Endothelial cell of umbilical vein (primary cell): ENCODE data around the gene RASAL2.

Source experiments
- EZH2 ChIP-seq: IDR thresholded peaks from 2 replicates; pipeline ENCODE4 v1.6.1; 2012; ENCODE audit warnings: borderline replicate concordance, low read depth, mild to moderate bottlenecking, moderate library complexity, low read length, inconsistent platforms; ENCODE audit not compliant: severe bottlenecking
- JUN ChIP-seq: IDR thresholded peaks from 2 replicates; pipeline ENCODE4 v1.6.1; 2011; ENCODE audit warnings: borderline replicate concordance, low read depth; ENCODE audit not compliant: insufficient read length, insufficient read depth
- MYC ChIP-seq: IDR thresholded peaks from one replicate; pipeline ENCODE4 v1.6.1; 2011; ENCODE audit warnings: mild to moderate bottlenecking, low read depth, low read length
- POLR2A ChIP-seq: IDR thresholded peaks from 2 replicates; pipeline ENCODE4 v1.6.1; 2012; ENCODE audit warnings: low read depth, mild to moderate bottlenecking, control low read depth, low read length
- POLR2AphosphoS5 ChIP-seq: IDR thresholded peaks from 2 replicates; pipeline ENCODE4 v1.6.1; 2012; ENCODE audit warnings: low read depth, mild to moderate bottlenecking, control low read depth, low read length, moderate library complexity; ENCODE audit not compliant: insufficient read depth
- TF ChIP-seq, protein P1 (sequence below), 2 donors: IDR thresholded peaks; 1 replicate in 1 of 2; 2 replicates in 1 of 2; pipeline ENCODE4 v1.5.1; 2011; ENCODE audit warnings: low read length in 2 of 2, mild to moderate bottlenecking in 2 of 2, moderate library complexity in 2 of 2, control low read depth in 1 of 2, inconsistent platforms in 1 of 2, low read depth in 1 of 2; ENCODE audit not compliant: insufficient read depth in 1 of 2; ENCODE audit errors: extremely low read depth in 1 of 2
- TF ChIP-seq, protein P2 (sequence below): IDR thresholded peaks from 2 replicates; pipeline ENCODE4 v1.6.1; 2011; ENCODE audit not compliant: insufficient read depth, insufficient read length

DNA sequence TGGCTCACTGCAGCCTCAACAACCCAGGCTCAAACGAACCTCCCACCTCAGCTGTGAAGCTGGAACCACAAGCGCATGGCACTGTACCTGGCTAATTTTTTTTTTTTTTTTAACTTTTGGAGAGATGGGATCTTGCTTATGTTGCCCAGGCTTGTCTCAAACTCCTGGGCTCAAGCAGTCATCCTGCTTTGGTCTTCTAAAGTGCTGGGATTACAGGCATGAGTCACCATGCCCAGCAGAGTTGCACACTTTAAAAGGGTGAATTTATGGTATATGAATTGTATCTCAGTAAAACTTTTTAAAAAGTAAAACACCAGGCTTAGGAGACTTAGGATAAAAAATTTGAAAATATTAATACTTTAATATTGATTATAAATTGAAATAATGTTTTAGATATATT is 303.8 kb downstream of the RASAL2 start:
- TF ChIP-seq, protein P1, sequence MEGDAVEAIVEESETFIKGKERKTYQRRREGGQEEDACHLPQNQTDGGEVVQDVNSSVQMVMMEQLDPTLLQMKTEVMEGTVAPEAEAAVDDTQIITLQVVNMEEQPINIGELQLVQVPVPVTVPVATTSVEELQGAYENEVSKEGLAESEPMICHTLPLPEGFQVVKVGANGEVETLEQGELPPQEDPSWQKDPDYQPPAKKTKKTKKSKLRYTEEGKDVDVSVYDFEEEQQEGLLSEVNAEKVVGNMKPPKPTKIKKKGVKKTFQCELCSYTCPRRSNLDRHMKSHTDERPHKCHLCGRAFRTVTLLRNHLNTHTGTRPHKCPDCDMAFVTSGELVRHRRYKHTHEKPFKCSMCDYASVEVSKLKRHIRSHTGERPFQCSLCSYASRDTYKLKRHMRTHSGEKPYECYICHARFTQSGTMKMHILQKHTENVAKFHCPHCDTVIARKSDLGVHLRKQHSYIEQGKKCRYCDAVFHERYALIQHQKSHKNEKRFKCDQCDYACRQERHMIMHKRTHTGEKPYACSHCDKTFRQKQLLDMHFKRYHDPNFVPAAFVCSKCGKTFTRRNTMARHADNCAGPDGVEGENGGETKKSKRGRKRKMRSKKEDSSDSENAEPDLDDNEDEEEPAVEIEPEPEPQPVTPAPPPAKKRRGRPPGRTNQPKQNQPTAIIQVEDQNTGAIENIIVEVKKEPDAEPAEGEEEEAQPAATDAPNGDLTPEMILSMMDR (IDR thresholded peaks at IDR 0.05; ENCODE audit: extremely low read depth in 1 of 2, insufficient read depth in 1 of 2, low read depth in 1 of 2, low read length in 2 of 2) = no peak
- no peak for TF ChIP-seq POLR2A
- TF ChIP-seq JUN = no peak
- no peak for TF ChIP-seq POLR2AphosphoS5
- TF ChIP-seq, protein P2, sequence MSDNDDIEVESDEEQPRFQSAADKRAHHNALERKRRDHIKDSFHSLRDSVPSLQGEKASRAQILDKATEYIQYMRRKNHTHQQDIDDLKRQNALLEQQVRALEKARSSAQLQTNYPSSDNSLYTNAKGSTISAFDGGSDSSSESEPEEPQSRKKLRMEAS = no peak
- no peak for TF ChIP-seq MYC
- TF ChIP-seq EZH2 = no peak
